Epithelial cell of esophagus (primary cell): Measurements from ENCODE around the gene SPTB.

Source experiments
- DNase-seq: peaks from one replicate; pipeline ENCODE4 v3.0.0; 2010; ENCODE audit warnings: low read depth
- H3K4me3 ChIP-seq: 2 replicates; pipeline ENCODE4 v1.5.1; 2011; ENCODE audit warnings: mild to moderate bottlenecking, low read length, control low read depth
- CTCF ChIP-seq: IDR thresholded peaks from 2 replicates; pipeline ENCODE4 v1.5.1; 2011; ENCODE audit warnings: low read depth, mild to moderate bottlenecking, low read length, control low read depth, inconsistent platforms; ENCODE audit not compliant: insufficient read depth; ENCODE audit errors: missing control alignments

SPTB gene

GRCh38 chr14:64864258-64864657 lies 15.4 kb downstream of the SPTB start:
- no peak for DNase-seq
- no peak overlapping the region for H3K4me3 ChIP-seq
- TF ChIP-seq CTCF, result no peak

GRCh38 chr14:64861916-64862315 lies 17.8 kb downstream of the SPTB start:
- DNase-seq, result no peak
- no peak for TF ChIP-seq CTCF

GRCh38 chr14:64860039-64860438 lies 19.7 kb downstream of the SPTB start:
- no peak for TF ChIP-seq CTCF
- DNase-seq, result no peak
- no peak overlapping the region for H3K4me3 ChIP-seq

More at GRCh38 chr14:64861916-64862315, 17.8 kb downstream of the SPTB start:
- no peak overlapping the region for H3K4me3 ChIP-seq

- no peak for TF ChIP-seq CTCF
- DNase-seq, result no peak
- H3K4me3 ChIP-seq, result no peak overlapping the region
Measured at GRCh38 chr14:64857979-64858744, 21.5 kb downstream of the SPTB start.

- DNase-seq, result no peak
- no peak for TF ChIP-seq CTCF
- no peak overlapping the region for H3K4me3 ChIP-seq
Measured at GRCh38 chr14:64856529-64857445, 22.9 kb downstream of the SPTB start.

GRCh38 chr14:64855721-64856528 lies 23.8 kb downstream of the SPTB start:
- no peak for DNase-seq
- no peak overlapping the region for H3K4me3 ChIP-seq
- no peak for TF ChIP-seq CTCF
